GM19324 (cell line): ENCODE results near the gene RNF31.
A peak's percentile ranks its signal among the peaks of the same experiment; 100 is the strongest.

Experiments used
- ATAC-seq: cut with Tn5 transposase; IDR thresholded peaks from one replicate; pipeline ENCODE4 v1.9.1; 2021; ENCODE audit warnings: mild to moderate bottlenecking, moderate library complexity; ENCODE audit not compliant: unreplicated experiment, low FRiP score

RNF31 gene

DNA sequence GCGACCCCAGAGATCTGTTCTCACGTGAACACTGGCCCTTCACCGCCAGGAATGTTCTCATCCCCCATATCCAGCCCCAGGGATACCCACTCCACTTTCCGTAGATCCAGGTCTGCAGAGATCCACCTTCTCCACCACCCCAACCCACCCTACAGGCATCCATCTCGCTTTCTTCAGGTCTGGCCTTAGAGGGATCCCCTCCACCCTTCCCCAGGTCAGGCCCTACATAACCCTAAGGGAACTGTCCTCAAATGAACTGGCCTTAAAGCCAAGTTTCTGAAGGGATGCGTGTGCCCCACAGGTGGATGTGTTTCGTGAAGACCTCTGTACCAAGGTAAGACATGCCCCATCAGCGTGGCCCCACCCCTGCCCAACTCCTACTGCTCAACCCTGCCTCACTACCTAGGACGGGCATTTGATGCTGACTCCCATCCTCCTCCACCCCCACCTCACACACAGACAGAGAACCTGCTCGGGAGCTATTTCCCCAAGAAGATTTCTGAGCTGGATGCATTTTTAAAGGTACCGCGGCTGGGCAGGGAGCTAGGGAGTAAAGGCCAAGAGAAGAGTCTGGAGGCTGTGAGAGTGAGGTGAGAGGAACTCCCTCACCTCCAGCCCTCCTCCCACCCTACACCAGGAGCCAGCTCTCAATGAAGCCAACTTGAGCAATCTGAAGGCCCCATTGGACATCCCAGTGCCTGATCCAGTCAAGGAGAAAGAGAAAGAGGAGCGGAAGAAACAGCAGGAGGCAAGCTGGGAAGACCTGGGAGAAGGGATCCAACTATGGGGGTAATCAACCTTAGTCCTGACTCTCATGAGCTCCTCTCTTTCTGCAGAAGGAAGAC lies 10.4 kb upstream of the RNF31 start:
- ATAC-seq = no peak

DNA sequence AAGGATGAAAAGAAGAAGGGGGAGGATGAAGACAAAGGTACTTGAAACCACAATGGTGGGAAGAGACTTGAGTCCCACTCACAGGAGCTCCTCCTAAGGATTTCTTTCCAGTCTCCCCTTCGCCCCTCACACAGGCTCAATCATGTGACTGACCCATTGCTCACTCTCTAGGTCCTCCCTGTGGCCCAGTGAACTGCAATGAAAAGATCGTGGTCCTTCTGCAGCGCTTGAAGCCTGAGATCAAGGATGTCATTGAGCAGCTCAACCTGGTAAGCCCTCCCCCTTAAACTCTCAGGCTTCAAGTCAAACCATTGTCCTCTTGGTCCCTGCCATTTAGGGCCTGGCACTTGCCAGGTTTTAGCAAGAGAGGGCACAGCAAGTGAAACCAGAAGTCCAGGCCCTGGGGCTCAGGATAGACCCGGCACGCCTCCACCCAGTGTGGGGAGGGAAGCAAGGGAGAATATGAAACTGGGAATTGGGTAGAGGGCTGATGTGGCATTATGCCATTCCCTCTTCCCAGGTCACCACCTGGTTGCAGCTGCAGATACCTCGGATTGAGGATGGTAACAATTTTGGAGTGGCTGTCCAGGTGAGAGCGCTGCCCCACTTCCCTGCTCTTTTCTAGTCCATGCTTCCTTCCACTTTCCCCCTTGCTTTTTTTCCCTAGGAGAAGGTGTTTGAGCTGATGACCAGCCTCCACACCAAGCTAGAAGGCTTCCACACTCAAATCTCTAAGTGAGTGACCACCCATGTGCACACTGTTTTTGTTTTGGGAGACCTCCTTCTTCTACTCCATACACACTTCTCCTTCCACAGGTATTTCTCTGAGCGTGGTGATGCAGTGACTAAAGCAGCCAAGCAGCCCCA lies 9.5 kb upstream of the RNF31 start:
- ATAC-seq = no peak

- ATAC-seq = no peak
Measured at GRCh38 chr14:24138396-24139271, 8.7 kb upstream of the RNF31 start.

GRCh38 chr14:24139272-24139934 lies 7.9 kb upstream of the RNF31 start:
- no peak for ATAC-seq

- ATAC-seq = peak; percentile 89
Measured at GRCh38 chr14:24141097-24141880, 6.0 kb upstream of the RNF31 start, which contains the start of gene EMC9. Gene EMC9 (minus strand): TSS chr14:24141591. CDS start chr14:24141304, 287 bp downstream.

GRCh38 chr14:24143511-24143910 lies 3.8 kb upstream of the RNF31 start:
- no peak for ATAC-seq

DNA sequence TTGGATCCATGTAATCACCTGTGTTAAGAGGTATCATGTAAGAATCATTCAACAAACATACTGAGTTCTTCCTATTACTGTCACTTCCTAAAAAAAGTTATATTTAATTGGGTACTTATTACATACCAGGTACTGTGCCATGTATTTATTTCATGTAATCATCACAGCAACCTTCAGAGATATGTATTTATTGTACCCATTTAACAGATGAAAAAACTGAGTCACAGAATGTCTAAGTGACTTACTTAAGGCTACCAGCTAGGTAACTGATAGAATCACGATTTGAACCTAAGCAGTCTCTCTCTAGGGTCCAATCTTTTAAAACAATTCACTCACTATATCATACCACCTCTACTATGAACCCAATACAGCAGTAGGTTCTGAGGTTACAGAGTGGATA lies 2.8 kb upstream of the RNF31 start:
- ATAC-seq = no peak

DNA sequence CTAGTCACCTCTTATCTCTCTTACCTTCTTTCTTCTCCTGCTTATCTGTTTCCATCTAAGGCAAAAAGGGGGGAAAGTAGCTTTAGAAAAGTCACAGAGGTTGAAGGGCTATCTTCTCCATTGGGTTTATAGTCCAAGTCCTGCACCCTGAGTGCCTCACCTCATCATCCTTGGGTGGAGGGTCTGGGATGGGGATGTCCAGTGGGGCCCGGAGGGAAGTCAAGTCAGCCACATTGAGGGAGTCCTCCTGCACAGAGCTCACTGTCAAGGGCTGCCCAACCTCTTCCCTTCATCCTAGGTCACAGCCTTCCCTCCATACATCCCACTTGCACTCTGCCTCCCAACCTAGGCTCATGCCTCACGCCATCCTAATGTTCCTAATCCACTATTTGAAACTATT lies 2.1 kb upstream of the RNF31 start:
- no peak for ATAC-seq

- no peak for ATAC-seq
Measured at GRCh38 chr14:24145690-24146452, 1.4 kb upstream of the RNF31 start.

DNA sequence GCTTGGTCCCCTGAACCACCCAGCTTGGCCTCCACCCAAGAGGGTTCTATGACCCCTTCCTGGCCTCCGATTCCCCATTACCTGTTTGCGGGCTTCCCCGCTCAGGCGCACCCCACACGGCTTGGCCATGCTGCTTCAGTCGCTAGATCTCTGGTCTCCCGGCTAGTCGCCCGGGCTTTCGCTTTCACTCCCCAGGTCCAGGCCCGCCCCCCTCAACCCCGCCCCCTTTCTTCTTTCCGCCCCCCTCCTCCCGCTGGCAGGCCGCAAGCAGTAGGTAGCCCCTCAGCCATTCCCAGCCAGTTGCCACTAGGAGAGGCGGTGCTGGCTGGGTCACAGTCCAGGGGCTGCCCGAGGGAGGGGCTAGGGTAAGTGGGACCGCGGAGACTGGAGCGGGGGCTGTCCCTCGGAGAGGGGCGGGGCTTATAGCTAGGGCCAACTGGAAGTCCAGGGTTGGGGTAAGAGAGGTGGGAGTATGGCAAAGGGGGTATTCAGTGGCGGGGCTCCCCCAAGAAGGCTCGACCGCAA lies 783 bp upstream of the RNF31 start, which contains the start of gene PSME2:
TSS of gene PSME2 (minus strand) at position 158 of the 525 bp plus-strand sequence. CDS start at position 129, 29 bp downstream.
- peak; percentile 71 for ATAC-seq

- ATAC-seq = peak; percentile 0
Measured at GRCh38 chr14:24147761-24148428, 597 bp downstream of the RNF31 start.

DNA sequence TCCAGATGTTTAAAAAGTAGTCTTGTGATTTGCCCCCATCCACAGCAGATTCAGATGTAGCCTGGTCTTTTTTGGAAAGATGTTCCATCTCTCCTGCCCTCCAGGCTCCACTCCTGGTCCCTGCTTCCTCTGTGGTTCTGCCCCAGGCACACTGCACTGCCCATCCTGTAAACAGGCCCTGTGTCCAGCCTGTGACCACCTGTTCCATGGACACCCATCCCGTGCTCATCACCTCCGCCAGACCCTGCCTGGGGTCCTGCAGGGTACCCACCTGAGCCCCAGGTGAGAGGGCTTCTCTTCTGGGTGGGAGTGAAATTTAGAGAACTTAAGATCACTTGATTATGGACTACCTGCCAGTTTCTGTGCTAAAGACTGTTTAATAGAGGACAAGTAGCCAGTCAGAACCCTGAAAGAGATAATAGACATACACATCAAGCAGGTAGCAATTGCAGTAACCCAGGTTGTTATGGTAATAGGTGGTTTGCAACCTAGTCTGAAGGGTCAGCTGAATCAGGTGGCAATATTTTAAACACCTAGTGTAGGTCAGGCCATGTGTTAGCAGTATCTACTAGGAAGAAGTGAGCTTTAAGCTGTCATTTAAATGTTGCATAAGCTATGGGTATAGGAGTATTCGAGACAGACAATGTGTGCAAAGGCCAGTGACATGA lies 2.1 kb downstream of the RNF31 start:
- no peak for ATAC-seq

- ATAC-seq = no peak
Measured at GRCh38 chr14:24150061-24150460, 2.8 kb downstream of the RNF31 start.

- no peak for ATAC-seq
Measured at GRCh38 chr14:24150567-24150966, 3.3 kb downstream of the RNF31 start.

DNA sequence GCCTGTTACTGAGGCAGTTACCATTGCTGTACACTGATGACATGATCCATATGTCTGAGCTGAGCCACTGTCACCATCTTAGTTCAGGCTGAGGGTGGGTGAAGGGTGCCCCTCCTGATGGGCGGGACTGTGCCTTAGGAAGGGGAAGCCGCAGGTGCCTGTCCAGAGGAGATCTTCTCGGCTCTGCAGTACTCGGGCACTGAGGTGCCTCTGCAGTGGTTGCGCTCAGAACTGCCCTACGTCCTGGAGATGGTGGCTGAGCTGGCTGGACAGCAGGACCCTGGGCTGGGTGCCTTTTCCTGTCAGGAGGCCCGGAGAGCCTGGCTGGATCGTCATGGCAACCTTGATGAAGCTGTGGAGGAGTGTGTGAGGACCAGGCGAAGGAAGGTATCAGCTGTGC lies 3.7 kb downstream of the RNF31 start:
- no peak for ATAC-seq

DNA sequence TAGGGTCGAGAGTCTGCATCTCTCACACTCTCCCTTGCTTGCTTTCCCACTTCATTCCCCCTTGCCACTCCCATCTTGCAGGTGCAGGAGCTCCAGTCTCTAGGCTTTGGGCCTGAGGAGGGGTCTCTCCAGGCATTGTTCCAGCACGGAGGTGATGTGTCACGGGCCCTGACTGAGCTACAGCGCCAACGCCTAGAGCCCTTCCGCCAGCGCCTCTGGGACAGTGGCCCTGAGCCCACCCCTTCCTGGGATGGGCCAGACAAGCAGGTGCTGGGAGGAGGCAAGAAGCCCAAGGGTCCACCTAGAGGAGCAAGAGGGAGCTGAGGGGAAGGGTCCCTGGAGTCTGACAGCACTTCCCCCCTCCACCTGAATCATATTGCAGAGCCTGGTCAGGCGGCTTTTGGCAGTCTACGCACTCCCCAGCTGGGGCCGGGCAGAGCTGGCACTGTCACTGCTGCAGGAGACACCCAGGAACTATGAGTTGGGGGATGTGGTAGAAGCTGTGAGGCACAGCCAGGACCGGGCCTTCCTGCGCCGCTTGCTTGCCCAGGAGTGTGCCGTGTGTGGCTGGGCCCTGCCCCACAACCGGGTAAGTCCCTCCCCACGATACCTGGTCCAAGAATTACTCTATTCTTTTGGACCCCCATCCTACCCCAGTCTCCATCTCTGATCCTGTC lies 4.2 kb downstream of the RNF31 start:
- no peak for ATAC-seq
